ENCODE data around the gene HIKESHI.

DNA sequence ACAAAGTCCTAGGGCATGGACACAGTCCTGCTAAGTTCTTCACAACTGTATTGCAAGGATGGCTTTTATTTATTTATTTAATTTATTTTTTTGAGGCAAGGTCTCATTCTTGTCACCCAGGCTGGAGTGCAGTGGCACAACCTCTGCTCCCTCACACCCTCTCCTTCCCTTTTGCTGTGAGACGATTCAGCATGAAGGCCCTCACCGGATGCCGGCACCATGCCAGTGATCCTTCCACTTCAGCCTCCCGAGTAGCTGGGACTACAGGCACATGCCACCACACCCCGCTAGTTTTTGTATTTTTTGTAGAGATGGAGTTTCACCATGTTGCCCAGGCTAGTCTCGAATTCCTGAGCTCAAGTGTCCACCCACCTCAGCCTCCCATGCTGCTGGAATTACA lies 39.7 kb upstream of the HIKESHI start:
- no peak for TF ChIP-seq EGR1 (IDR thresholded peaks at IDR 0.05)
- no peak for TF ChIP-seq FOXM1 (IDR thresholded peaks at IDR 0.05; ENCODE audit: borderline replicate concordance, low read depth)
- no peak for TF ChIP-seq ZBTB7A (IDR thresholded peaks at IDR 0.05; ENCODE audit: low read depth)
- TF ChIP-seq MAX (IDR thresholded peaks at IDR 0.05), result no peak
